Fibroblast of skin of right quadriceps (primary cell): ENCODE results near the gene TSPO2.

Experiments used
- DNase-seq: peaks from one replicate; pipeline ENCODE4 v3.0.0-alpha.2; 2013

The TSPO2 gene

DNA sequence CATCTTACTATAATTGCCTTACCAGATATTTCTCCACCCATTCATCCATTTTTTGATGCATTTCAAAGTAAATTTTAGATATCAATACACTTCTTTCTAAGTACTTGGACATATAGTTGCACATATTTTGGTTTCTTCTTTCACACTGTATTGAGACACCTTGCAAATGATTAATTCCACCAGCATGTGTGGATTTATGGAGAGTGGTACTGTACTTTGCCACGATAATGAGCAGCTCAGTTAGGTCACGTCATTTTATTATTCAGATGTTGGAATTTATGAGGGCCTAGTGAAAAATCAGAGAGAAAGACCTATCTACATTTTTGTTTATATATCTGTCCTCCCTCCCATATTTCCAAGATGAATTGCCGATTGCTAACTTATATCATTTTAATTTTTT, 35.8 kb downstream of the TSPO2 start:
- no peak for DNase-seq

DNA sequence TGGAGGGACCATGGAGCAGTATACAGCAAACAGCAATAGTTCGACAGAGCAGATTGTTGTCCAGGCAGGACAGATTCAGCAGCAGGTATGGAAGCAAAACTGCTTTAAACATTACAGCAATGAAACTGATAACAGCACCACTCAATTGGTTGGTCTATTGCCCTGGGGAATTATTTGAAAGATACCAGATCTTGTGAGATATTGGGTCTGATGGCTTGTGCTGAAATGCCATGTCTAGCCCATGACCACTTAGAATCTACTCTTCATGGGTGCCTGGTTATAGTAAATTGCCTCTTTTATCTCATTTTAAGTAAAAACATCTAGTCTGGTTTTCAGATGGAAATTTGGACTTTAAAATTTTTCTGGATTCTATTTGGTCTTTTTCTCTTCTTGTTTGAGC, 36.8 kb downstream of the TSPO2 start:
- DNase-seq, result no peak

DNA sequence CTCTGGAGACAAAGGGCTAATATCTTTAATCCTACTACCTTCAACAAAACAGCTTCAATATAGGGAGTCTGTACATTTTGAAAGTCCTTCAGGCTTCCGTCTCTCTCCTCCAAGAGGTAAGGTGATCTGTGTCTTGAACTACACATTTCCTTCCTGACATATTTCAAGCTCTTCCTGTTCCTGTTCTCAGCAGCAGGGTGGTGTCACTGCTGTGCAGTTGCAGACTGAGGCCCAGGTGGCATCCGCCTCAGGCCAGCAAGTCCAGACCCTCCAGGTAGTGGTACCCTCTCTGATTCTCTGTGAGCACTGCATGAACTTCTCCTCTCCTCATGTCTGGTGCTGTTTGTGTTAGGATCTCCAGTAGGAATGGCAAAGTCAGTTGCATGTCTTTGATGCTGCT, 38.4 kb downstream of the TSPO2 start:
- no peak for DNase-seq

DNA sequence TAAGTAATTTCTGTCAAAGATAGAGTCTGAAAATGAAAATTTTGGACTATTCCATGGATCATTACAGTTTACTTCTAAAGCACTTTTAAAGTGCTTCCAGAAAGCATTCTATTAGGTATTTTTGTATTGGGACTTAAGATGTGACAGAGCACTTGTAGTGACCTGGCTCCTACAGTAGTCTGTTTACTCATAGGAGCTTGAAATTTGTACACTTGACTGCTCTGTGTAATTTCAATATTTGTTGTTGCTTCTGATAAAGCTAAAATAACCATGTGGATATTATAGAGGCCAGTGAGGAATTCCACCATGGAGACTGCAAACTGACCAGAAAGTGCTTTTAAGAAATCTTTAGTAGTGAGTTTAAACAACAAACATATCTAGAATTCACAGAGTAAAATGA, 40.8 kb downstream of the TSPO2 start:
- no peak for DNase-seq

DNA sequence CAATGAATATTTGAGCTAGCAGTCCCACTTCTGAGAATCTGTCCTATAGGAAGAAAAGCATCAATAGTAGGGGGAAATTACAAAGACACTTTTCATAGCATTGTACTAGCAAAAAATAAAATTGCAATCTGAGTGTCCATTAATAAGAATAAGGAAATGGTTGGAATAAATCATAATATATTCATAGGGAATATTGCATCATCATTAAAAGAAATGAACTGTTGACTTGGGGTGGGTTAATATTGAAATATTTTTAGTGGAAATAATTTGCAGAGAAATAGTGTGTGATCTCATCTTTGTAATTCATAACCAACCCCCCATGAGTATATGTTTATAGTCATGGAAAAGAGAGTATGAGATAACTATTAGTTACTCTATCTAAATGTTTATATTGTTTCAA, 42.9 kb downstream of the TSPO2 start:
- DNase-seq, result no peak

DNA sequence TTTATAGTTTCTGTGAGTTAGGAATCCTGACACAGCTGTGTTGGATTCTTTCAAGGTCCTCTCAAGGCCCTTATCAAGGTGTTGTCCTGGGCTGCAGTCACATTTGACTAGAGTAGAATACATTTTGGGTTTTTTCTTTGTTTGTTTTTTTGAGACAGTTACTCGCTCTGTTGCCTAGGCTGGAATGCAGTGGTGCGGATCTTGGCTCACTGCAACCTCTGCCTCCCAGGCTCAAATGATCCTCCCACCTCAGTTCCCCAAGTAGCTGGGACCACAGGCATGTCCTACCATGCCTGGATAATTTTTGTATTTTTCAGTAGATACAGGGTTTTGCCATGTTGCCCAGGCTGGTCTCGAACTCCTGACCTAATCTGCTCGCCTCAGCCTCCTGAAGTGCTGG, 46.2 kb downstream of the TSPO2 start:
- DNase-seq, result no peak

DNA sequence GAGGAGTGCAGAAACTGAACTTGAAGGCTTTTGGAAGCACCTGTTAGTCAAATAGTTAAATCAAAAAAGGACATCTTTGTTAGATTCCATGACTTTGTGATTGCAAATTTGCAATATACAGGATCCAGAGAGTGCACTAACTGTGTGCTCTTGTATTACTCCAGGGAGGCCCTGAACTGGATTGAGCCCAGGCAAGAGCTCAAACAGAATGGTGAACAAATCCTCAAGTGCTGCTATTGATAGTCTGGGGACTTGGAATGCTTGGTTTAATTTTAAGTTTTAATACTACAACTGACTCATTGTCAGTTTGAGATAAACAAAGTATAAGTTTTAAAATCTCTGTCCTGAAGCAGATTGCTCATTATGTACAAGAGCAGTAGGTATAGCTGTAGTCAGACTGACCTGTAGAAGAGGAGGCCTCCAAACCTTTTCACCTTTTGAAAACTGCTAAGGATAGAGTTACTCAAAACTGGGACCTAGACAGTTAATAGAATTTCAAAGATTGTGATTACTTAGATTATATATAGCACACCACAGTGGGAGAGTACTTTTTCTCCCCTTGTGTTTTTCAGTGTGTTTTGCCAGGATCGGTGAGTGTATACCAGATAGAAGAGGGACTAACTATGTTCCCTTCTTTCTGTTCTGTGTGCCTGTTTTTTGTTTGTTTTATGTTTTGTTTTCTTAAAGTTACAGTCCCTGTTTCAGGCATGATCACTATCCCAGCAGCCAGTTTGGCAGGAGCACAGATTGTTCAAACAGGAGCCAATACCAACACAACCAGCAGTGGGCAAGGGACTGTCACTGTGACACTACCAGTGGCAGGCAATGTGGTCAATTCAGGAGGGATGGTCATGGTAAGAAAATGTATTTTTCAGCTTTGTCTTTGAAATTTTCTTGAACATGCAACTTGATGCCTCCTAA, 48.8 kb downstream of the TSPO2 start:
- DNase-seq, result no peak

DNA sequence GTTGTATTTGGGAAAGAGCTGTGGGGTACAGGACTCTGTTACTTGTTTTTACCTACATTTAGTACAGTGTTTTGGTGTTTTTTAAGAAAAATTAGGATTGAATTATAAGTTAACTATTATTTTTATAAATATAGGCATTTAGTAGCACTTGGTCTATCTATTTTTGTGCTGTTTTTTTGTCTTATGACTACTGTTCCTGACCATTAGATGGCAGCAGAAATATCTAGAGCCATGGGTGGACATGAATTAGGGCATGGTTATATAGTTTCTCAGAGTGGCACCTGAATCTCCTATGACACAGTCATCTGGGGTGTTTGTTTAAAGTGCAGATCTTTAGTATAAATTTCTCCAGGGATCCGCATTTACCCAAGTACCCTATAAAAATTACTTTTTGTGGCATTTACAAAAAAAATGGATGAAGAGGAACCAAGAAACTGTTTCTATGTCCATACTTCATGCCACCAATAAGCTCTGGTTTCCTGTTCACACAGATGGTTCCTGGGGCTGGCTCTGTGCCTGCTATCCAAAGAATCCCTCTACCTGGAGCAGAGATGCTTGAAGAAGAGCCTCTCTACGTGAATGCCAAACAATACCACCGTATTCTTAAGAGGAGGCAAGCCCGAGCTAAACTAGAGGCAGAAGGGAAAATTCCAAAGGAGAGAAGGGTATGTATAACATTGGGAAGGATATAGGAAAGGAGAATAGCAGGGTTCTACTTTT, 50.3 kb downstream of the TSPO2 start:
- no peak for DNase-seq

DNA sequence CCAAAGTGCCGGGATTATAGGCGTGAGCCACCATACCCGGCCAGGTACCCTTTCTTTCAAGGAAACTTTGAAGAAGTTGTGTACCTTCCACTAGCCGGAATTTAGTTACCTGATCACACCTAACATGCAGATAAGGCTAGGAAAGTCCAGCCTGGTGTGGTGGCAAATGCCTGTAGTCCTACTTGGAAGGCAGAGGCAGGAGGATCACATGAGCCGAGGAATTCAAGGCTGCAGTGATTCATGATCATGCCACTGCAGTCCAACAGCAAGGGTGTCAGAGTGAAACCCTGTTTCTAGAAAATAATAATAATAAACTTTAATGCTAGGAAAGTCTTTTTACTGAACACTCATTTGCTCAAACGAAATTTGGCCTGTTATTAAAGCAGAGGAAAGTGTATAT, 51.5 kb downstream of the TSPO2 start:
- DNase-seq, result no peak
